Hypothalamus (tissue), 51 donors: ENCODE results near the gene MEP1A.
A peak's percentile ranks its signal among the peaks of the same experiment; 100 is the strongest.

Source experiments
- DNase-seq, 51 donors: peaks; one replicate each; lab custom pipeline; 2025; lab: John Stamatoyannopoulos, UW

The MEP1A gene

GRCh38 chr6:46776070-46776712 is 17.0 kb upstream of the MEP1A start:
- no peak for DNase-seq

GRCh38 chr6:46777476-46778346 is 15.5 kb upstream of the MEP1A start:
- DNase-seq = no peak

- DNase-seq = peak in 20 of 51 donors; percentile 6 to 61 (median 18)
These were observed 11.5 kb upstream of the MEP1A start for GRCh38 chr6:46781478-46782378.

GRCh38 chr6:46784535-46784934 is 8.7 kb upstream of the MEP1A start:
- no peak for DNase-seq

GRCh38 chr6:46787871-46788540 is 5.2 kb upstream of the MEP1A start:
- no peak for DNase-seq

- DNase-seq = no peak
These were observed 4.4 kb upstream of the MEP1A start for GRCh38 chr6:46788791-46789190.

- DNase-seq = no peak
These were observed 3.5 kb upstream of the MEP1A start for GRCh38 chr6:46789434-46790354.

- no peak for DNase-seq
These were observed 2.8 kb upstream of the MEP1A start for GRCh38 chr6:46790355-46790874.

GRCh38 chr6:46792635-46793034 is 554 bp upstream of the MEP1A start:
- DNase-seq = no peak

GRCh38 chr6:46794068-46794467 is 879 bp downstream of the MEP1A start:
- no peak for DNase-seq

- DNase-seq = no peak
These were observed 2.6 kb downstream of the MEP1A start for GRCh38 chr6:46795816-46796215.

GRCh38 chr6:46796848-46797580 is 3.8 kb downstream of the MEP1A start:
- no peak for DNase-seq

GRCh38 chr6:46799657-46800056 is 6.5 kb downstream of the MEP1A start:
- no peak for DNase-seq

- DNase-seq = no peak
These were observed 15.6 kb downstream of the MEP1A start for GRCh38 chr6:46808806-46809205.

GRCh38 chr6:46815130-46815529 is 21.9 kb downstream of the MEP1A start:
- DNase-seq = no peak

GRCh38 chr6:46816626-46817025 is 23.4 kb downstream of the MEP1A start:
- DNase-seq = no peak

GRCh38 chr6:46819561-46819960 is 26.4 kb downstream of the MEP1A start:
- no peak for DNase-seq

GRCh38 chr6:46821458-46821881 is 28.3 kb downstream of the MEP1A start:
- no peak for DNase-seq
